SH-SY5Y (cell line): ENCODE results near the gene LRRC8D.

ENCODE experiments used
- GATA2 ChIP-seq: IDR thresholded peaks from 2 replicates; pipeline ENCODE4 v1.6.1; 2011; ENCODE audit warnings: mild to moderate bottlenecking, low read depth, low read length
- GATA3 ChIP-seq: IDR thresholded peaks from 2 replicates; pipeline ENCODE4 v1.6.1; 2011; ENCODE audit warnings: low read depth, mild to moderate bottlenecking, low read length, moderate library complexity

GRCh38 chr1:89800718-89801117 lies 20.1 kb upstream of the LRRC8D start:
- TF ChIP-seq GATA2 (no peak), GATA3 (no peak)
